PC-9 (cell line): ENCODE results near the gene IGFBP5. TPM values are rescaled to one million over a fixed set of nuclear protein-coding genes. Genes with fewer than 3 reads are reported as not detected.

Experiments
- BruUV-seq: library from RNA; stranded (reverse); fragments of 400-500 nt; replicated peaks from 2 replicates; lab custom pipeline; 2021; lab: Mats Ljungman, UMichigan
- CTCF ChIA-PET: fragments of 300-600 bp; sonication (Branson Sonifier 250); formaldehyde crosslinking; loops from one replicate; lab custom pipeline; 2022; ENCODE audit warnings: antibody characterized with exemption; lab: Charles Lee
- POLR2A ChIA-PET: fragments of 300-600 bp; sonication (Branson Sonifier 250); formaldehyde crosslinking; loops from one replicate; lab custom pipeline; 2022; ENCODE audit warnings: antibody characterized with exemption; ENCODE audit not compliant: unreplicated experiment; lab: Charles Lee
- DNase-seq, 2 experiments: peaks; one replicate each; pipeline versions ENCODE4 v3.0.0 to v3.0.0-alpha.2; 2015 to 2022; ENCODE audit warnings: mixed read lengths in 1 of 2
- H2AFZ ChIP-seq: fragments of 200-600 bp; sonication (generic); 2 replicates; pipeline ENCODE4 v1.8.1; 2017; ENCODE audit warnings: antibody characterized with exemption
- H3F3A ChIP-seq: fragments of 200-600 bp; sonication (generic); 2 replicates; pipeline ENCODE4 v1.8.1; 2017; ENCODE audit warnings: antibody characterized with exemption, mild to moderate bottlenecking, low read depth; ENCODE audit not compliant: insufficient read depth
- H3K27ac ChIP-seq: fragments of 200-600 bp; sonication (generic); 2 replicates; pipeline ENCODE4 v1.6.1; 2016; ENCODE audit warnings: mixed run types
- H3K27me3 ChIP-seq: fragments of 200-600 bp; sonication (generic); 2 replicates; pipeline ENCODE4 v1.6.1; 2016; ENCODE audit warnings: low read depth, mixed run types; ENCODE audit not compliant: insufficient read depth
- H3K36me3 ChIP-seq: fragments of 200-600 bp; sonication (generic); 2 replicates; pipeline ENCODE4 v1.6.1; 2016; ENCODE audit warnings: low read depth, mixed run types
- H3K4me1 ChIP-seq: fragments of 200-600 bp; sonication (generic); replicated peaks from 2 replicates; pipeline ENCODE4 v1.6.1; 2016; ENCODE audit warnings: mixed run types; ENCODE audit not compliant: insufficient read depth
- H3K4me2 ChIP-seq: fragments of 200-600 bp; sonication (generic); 2 replicates; pipeline ENCODE4 v1.6.1; 2017; ENCODE audit warnings: mixed run types
- H3K4me3 ChIP-seq: fragments of 200-600 bp; sonication (generic); 2 replicates; pipeline ENCODE4 v1.6.1; 2016; ENCODE audit warnings: mixed run types
- H3K79me2 ChIP-seq: fragments of 200-600 bp; sonication (generic); 2 replicates; pipeline ENCODE4 v1.6.1; 2017; ENCODE audit warnings: low read depth, mixed run types
- H3K9me2 ChIP-seq: fragments of 200-600 bp; sonication (generic); 2 replicates; pipeline ENCODE4 v1.8.1; 2017; ENCODE audit warnings: mild to moderate bottlenecking; ENCODE audit not compliant: insufficient read depth
- H3K9me3 ChIP-seq: fragments of 200-600 bp; sonication (generic); 2 replicates; pipeline ENCODE4 v1.8.1; 2016; ENCODE audit warnings: low read depth; ENCODE audit not compliant: insufficient read depth
- H4K20me1 ChIP-seq: fragments of 200-600 bp; sonication (generic); 2 replicates; pipeline ENCODE4 v1.8.1; 2017; ENCODE audit not compliant: insufficient read depth
- CTCF ChIP-seq: fragments of 200-600 bp; sonication (generic); conservative IDR thresholded peaks from 2 replicates; pipeline ENCODE4 v1.6.1; 2017; ENCODE audit warnings: mixed run types, antibody characterized with exemption, mild to moderate bottlenecking, moderate library complexity
- EZH2 ChIP-seq: fragments of 200-600 bp; sonication (generic); IDR thresholded peaks from 2 replicates; pipeline ENCODE4 v1.8.0; 2017; ENCODE audit warnings: antibody characterized with exemption, low read depth
- intact Hi-C: fragments of 100-400 bp; cut with micrococcal nuclease; formaldehyde crosslinking; loops from one replicate; pipeline ENCODE4 v1.10.0; 2022; ENCODE audit not compliant: unreplicated experiment
- total RNA-seq: library from RNA; stranded (reverse); gene quantifications from 2 replicates; pipeline ENCODE4 v1.2.3, GENCODE V29; 2021

IGFBP5 gene
- total RNA-seq, 1 experiment from 2014 or later, result 5.5 TPM

GRCh38 chr2:216735086-216735485 lies 39.7 kb upstream of the IGFBP5 start:
- H3K9me2 ChIP-seq, result no peaks in the 10 kb centered on the region; the same call in 1 of the 2 replicates
- H4K20me1 ChIP-seq, result no peaks in the 10 kb centered on the region; the same call in 1 of the 2 replicates
- H3K27ac ChIP-seq, result no peak overlapping the region
- no peak overlapping the region for H2AFZ ChIP-seq
- no peak overlapping the region for H3K4me2 ChIP-seq
- no peak for DNase-seq
- H3K4me3 ChIP-seq, result no peak overlapping the region
- H3K79me2 ChIP-seq, result no peaks in the 10 kb centered on the region
- no peaks in the 10 kb centered on the region; the same call in 1 of the 2 replicates for H3K27me3 ChIP-seq
- ChIA-PET CTCF (no interaction called here), POLR2A (no interaction called here)
- H3F3A ChIP-seq, result no peaks in the 10 kb centered on the region
- no TSS peak for BruUV-seq
- TF ChIP-seq CTCF (no peak), EZH2 (no peak)
- H3K36me3 ChIP-seq, result no peaks in the 10 kb centered on the region
- intact Hi-C loops, result no loop called here
- H3K9me3 ChIP-seq, result no peaks in the 10 kb centered on the region
- H3K4me1 ChIP-seq, result no peaks in the 10 kb centered on the region

GRCh38 chr2:216733046-216733445 lies 37.7 kb upstream of the IGFBP5 start:
- ChIA-PET CTCF (no interaction called here), POLR2A (no interaction called here)
- H3K27ac ChIP-seq, result no peak overlapping the region
- no peaks in the 10 kb centered on the region; the same call in 1 of the 2 replicates for H4K20me1 ChIP-seq
- no peaks in the 10 kb centered on the region for H3K4me1 ChIP-seq
- DNase-seq, result no peak
- H3K27me3 ChIP-seq, result peaks cover 6% of the 10 kb centered on the region; the same call in 1 of the 2 replicates
- no peaks in the 10 kb centered on the region; the same call in 1 of the 2 replicates for H3K9me2 ChIP-seq
- TF ChIP-seq EZH2 (no peak), CTCF (no peak)
- BruUV-seq, result no TSS peak
- no peaks in the 10 kb centered on the region for H3K36me3 ChIP-seq
- H3K4me2 ChIP-seq, result no peak overlapping the region
- intact Hi-C loops, result no loop called here
- H3K79me2 ChIP-seq, result no peaks in the 10 kb centered on the region
- no peaks in the 10 kb centered on the region for H3K9me3 ChIP-seq
- no peak overlapping the region for H3K4me3 ChIP-seq
- no peaks in the 10 kb centered on the region for H3F3A ChIP-seq
- H2AFZ ChIP-seq, result no peak overlapping the region

- intact Hi-C loops, result no loop called here
These were observed 37.0 kb upstream of the IGFBP5 start for GRCh38 chr2:216732334-216732733.

More at GRCh38 chr2:216732334-216732733, 37.0 kb upstream of the IGFBP5 start:
- Histone ChIP-seq H3K4me3 (no peak overlapping the region), H3K79me2 (no peaks in the 10 kb centered on the region), H2AFZ (no peak overlapping the region), H3K4me2 (no peak overlapping the region), H3K4me1 (no peaks in the 10 kb centered on the region), H3K27ac (no peak overlapping the region), H3K9me2 (no peaks in the 10 kb centered on the region; the same call in 1 of the 2 replicates), H3F3A (no peaks in the 10 kb centered on the region), H3K36me3 (no peaks in the 10 kb centered on the region), H3K9me3 (no peaks in the 10 kb centered on the region), H3K27me3 (peaks cover 6% of the 10 kb centered on the region; the same call in 1 of the 2 replicates), H4K20me1 (no peaks in the 10 kb centered on the region)
- DNase-seq, result no peak
- ChIA-PET CTCF (no interaction called here), POLR2A (no interaction called here)
- no TSS peak for BruUV-seq
- TF ChIP-seq CTCF, result no peak
- TF ChIP-seq EZH2, result no peak
